ENCODE results near the gene GRK3.

DNA sequence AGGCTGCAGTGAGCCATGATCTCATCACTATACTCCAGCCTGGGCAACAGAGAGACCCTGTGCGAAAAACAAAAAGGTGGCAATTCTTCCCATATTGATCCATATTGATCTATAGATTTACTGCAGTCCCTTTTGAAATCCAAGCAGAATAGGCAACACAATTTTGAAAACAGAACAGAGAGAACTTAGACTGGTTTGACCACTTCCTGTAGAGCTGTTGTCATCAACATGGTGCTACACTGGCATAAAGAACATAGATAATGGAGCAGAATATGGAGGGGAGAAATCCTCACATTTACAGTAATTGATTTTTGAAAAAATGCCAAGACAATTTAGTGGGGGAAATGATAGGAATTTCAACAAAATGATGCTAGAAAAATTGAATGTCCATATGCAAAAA is 34.1 kb downstream of the GRK3 start:
- TF ChIP-seq, protein P1, sequence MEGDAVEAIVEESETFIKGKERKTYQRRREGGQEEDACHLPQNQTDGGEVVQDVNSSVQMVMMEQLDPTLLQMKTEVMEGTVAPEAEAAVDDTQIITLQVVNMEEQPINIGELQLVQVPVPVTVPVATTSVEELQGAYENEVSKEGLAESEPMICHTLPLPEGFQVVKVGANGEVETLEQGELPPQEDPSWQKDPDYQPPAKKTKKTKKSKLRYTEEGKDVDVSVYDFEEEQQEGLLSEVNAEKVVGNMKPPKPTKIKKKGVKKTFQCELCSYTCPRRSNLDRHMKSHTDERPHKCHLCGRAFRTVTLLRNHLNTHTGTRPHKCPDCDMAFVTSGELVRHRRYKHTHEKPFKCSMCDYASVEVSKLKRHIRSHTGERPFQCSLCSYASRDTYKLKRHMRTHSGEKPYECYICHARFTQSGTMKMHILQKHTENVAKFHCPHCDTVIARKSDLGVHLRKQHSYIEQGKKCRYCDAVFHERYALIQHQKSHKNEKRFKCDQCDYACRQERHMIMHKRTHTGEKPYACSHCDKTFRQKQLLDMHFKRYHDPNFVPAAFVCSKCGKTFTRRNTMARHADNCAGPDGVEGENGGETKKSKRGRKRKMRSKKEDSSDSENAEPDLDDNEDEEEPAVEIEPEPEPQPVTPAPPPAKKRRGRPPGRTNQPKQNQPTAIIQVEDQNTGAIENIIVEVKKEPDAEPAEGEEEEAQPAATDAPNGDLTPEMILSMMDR (IDR thresholded peaks at IDR 0.05) = no peak
- no peak for TF ChIP-seq POLR2A (IDR thresholded peaks at IDR 0.05)
- TF ChIP-seq POLR2AphosphoS5 (IDR thresholded peaks at IDR 0.05) = no peak
